HG03575 (cell line): ENCODE results near the gene BTRC.
"Not testable (repeated sequence)": the region's sequence is repeated elsewhere in the genome, so short reads cannot be mapped to it uniquely, and the experiment has no call there.

Source experiments
- ATAC-seq: cut with Tn5 transposase; IDR thresholded peaks from one replicate; pipeline ENCODE4 v1.9.1; 2021; ENCODE audit not compliant: unreplicated experiment, insufficient number of reproducible peaks, low FRiP score; ENCODE audit errors: extremely low read depth

The BTRC gene

GRCh38 chr10:101379663-101380352, 25.8 kb downstream of the BTRC start:
- no peak for ATAC-seq

GRCh38 chr10:101380353-101381017, 26.5 kb downstream of the BTRC start:
- no peak for ATAC-seq

DNA sequence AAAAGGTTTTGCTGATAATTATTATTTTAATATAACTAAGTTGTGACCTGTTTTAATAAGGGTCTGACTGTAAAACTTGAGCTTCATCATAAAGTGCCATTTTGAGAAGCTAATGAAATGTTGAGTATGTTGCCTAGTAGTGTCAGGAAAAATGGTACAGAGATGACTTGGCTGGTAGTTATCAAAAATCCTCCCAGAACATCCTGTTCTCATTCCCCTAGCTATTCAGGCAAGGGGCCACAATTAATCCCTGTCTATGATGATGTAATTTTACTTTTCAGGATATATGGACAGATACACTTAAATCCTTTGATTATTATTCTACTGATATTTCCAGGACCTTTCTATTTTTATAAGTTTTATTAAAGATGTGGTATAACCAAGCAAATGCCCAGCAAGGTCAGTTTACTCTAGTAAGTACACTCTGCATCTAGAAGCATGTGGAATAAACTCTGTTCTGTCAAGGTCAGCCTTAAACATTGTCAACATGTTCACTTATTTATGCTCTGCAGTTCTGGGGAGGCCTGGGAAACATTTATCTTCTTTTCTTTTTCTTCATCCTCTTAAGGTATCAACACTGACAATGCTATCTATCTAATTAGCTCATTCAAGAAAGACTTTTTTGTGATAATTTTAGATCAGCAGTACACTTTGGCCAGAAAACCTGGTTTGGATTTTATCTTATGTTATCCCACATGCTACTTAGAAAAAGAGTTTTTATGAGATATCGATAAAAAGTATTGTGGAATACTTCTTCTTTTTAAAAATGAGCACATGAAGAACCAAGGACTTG, 32.1 kb downstream of the BTRC start:
- ATAC-seq: no peak

GRCh38 chr10:101386659-101387259, 32.8 kb downstream of the BTRC start:
- no peak for ATAC-seq

GRCh38 chr10:101388676-101389276, 34.8 kb downstream of the BTRC start:
- no peak for ATAC-seq

DNA sequence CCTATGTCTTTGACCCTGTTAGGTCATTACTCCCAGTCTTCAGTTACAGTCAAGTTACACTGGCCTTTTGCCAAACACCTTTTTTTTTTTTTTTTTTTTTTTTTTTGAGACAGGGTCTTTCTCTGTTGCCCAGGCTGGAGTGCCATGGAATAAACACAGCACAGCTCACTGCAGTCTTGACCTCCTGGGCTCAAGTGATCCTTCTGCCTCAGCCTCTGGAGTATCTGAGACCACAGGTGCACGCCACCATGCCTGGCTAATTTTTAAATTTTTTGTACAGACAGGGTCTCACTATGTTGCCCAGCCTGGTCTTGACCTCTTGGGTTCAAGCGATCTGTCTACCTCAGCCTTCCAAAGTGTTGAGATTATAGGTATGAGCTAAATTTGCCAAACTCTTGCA, 35.6 kb downstream of the BTRC start:
- ATAC-seq: not testable (repeated sequence)

- ATAC-seq: no peak
These were observed 36.1 kb downstream of the BTRC start for GRCh38 chr10:101389986-101390531.

- no peak for ATAC-seq
These were observed 39.4 kb downstream of the BTRC start for GRCh38 chr10:101393378-101393777.

- ATAC-seq: no peak
These were observed 40.7 kb downstream of the BTRC start for GRCh38 chr10:101394524-101395133.

DNA sequence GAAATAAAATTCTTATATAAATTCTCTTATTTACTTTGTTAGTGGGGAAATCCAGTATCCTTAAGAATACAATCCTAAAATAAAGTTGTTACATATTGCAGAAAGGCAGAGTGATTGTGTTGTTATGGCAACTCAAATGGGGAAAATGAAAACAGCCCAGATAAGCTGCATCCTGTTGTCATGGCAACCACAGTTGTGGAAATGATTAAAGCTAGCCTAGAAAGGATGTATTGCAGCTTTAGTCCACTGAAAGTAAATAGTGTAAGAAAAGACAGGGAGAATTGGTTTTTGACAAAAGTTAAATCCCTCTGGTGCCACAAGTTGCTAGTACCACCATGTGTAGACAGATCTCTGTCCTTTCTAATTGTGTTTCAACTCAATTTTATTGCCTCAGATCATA, 43.2 kb downstream of the BTRC start:
- no peak for ATAC-seq

- ATAC-seq: no peak
These were observed 46.6 kb downstream of the BTRC start for GRCh38 chr10:101400585-101400984.

DNA sequence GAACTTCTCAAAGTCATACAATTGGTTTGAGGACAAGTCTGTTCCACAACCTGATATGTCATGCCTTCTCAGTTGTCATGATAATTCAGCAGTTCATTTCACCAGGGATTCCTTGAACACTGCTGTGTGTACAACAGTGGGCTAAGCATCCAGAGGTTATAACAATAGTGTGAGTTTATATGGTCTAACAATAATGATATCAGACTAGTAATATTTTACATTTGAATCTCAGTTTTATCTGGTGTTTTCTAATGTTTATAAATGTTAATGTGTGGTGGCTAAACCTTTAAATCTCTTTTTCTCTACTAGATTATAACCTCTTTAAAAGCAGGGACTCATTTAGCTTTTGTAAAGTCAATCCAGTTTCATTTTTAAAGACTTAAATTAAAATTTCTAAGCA, 48.7 kb downstream of the BTRC start:
- no peak for ATAC-seq

GRCh38 chr10:101403161-101403560, 49.2 kb downstream of the BTRC start:
- ATAC-seq: no peak

GRCh38 chr10:101405001-101405400, 51.0 kb downstream of the BTRC start:
- ATAC-seq: no peak

- no peak for ATAC-seq
These were observed 57.6 kb downstream of the BTRC start for GRCh38 chr10:101411598-101411997.

DNA sequence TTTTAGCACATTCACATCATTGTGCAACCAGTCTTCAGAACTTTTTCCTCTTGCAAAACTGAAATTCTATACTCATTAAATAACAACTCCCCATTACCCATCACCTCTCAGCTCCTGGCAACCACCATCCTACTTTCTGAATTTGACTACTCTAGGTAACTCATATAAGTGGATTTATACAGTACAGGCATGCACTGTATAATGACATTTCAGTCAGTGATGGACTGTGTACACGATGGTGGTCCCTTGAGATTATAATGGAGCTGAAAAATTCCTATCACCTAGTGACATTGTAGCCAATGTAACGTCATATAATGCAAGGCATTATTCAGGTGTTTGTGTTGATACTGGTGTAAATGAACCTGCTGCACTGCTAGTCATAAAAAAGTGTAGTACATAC, 60.1 kb downstream of the BTRC start:
- ATAC-seq: no peak

- no peak for ATAC-seq
These were observed 61.9 kb downstream of the BTRC start for GRCh38 chr10:101415884-101416283.

- not testable (repeated sequence) for ATAC-seq
These were observed 68.0 kb downstream of the BTRC start for GRCh38 chr10:101421967-101422366.

- ATAC-seq: no peak
These were observed 71.6 kb downstream of the BTRC start for GRCh38 chr10:101425535-101425934.
